Spinal cord (tissue), 10 donors: ENCODE results near the gene MICAL2. TPM values are rescaled to one million over a fixed set of nuclear protein-coding genes. Genes with fewer than 3 reads are reported as not detected.
A peak's percentile ranks its signal among the peaks of the same experiment; 100 is the strongest.

Source experiments
- DNase-seq, 6 donors: peaks; one replicate each; pipeline versions ENCODE4 v3.0.0 to v3.0.0-alpha.2; 2013 to 2015; ENCODE audit warnings: low spot score in 6 of 6, low read depth in 4 of 6
- H3K27ac ChIP-seq: one replicate; pipeline ENCODE4 v1.5.1; 2013; ENCODE audit warnings: low read depth, low read length, control low read depth
- H3K27me3 ChIP-seq: one replicate; pipeline ENCODE4 v1.6.1; 2013; ENCODE audit warnings: low read length; ENCODE audit not compliant: control insufficient read depth, insufficient read depth
- H3K36me3 ChIP-seq: one replicate; pipeline ENCODE4 v1.6.1; 2013; ENCODE audit warnings: low read length; ENCODE audit not compliant: control insufficient read depth, insufficient read depth
- H3K4me1 ChIP-seq: one replicate; pipeline ENCODE4 v1.6.1; 2013; ENCODE audit warnings: low read length; ENCODE audit not compliant: control insufficient read depth, insufficient read depth
- H3K4me3 ChIP-seq: one replicate; pipeline ENCODE4 v1.5.1; 2013; ENCODE audit warnings: low read depth, low read length, control low read depth
- H3K9me3 ChIP-seq: one replicate; pipeline ENCODE4 v1.6.1; 2013; ENCODE audit warnings: low read length; ENCODE audit not compliant: control insufficient read depth, insufficient read depth
- WGBS: methylation state at CpG from one replicate; pipeline ENCODE4 v1.1.5; 2013; ENCODE audit warnings: missing lambda C conversion rate; ENCODE audit not compliant: insufficient coverage; 5-methylcytosine and 5-hydroxymethylcytosine counted together
- polyA plus RNA-seq, 2 donors: library from polyadenylated mRNA; unstranded; fragments of 120-200 nt; gene quantifications; one replicate each; pipeline ENCODE4 v1.2.1, GENCODE V29; 2013; ENCODE audit not compliant: insufficient read length in 2 of 2
- total RNA-seq, 2 donors: library from RNA; depleted of rRNA in 1 of 2; stranded (reverse); fragments of 120-200 nt in 1 of 2; fragments of >200 nt in 1 of 2; gene quantifications; one replicate each; pipeline versions ENCODE4 v1.2.3 to v1.2.4, GENCODE V29; 2013 to 2014
- donor health status: healthy.

Gene MICAL2
- total and polyA plus RNA-seq, 4 donors = 15.8 to 57.0 (median 23.2) TPM

DNA sequence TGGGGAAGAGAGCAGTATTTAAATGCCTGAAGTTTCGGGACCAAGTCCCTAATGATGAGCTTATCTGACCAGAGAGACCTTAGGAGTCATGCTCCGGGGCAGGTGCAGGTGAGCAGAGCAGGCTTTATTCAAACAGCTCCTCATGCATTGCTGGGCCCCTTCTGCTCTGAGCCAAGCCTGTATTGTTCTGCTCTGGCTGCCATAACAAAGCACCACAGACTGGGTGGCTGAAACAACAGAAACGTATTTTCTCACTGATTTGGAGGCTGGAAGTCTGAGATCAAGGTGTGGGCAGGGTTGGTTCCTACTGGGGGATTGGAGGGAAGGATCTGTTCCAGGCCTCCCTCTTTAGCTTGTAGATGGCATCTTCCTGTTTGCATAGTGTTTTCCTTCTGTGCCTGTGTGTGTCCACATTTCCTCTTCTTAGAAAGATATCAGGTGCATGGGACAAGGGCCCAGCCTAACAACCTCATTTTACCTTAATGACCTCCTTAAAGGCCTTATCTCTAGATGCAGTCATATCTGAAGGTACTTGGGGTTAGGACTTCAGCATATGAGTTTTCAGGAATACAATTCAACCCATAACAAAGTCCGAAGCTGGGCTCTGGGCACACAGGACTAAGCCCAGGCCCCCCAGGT lies 169.9 kb downstream of the MICAL2 start:
- Histone ChIP-seq H3K4me1 (peaks cover 3% of the 10 kb centered on the region), H3K27me3 (peaks cover 4% of the 10 kb centered on the region), H3K27ac (no peak overlapping the region), H3K9me3 (no peaks in the 10 kb centered on the region), H3K36me3 (no peaks in the 10 kb centered on the region), H3K4me3 (no peak overlapping the region)
- WGBS = 75% methylated on average over 4 of the region's 4 CpGs
- DNase-seq = no peak

DNA sequence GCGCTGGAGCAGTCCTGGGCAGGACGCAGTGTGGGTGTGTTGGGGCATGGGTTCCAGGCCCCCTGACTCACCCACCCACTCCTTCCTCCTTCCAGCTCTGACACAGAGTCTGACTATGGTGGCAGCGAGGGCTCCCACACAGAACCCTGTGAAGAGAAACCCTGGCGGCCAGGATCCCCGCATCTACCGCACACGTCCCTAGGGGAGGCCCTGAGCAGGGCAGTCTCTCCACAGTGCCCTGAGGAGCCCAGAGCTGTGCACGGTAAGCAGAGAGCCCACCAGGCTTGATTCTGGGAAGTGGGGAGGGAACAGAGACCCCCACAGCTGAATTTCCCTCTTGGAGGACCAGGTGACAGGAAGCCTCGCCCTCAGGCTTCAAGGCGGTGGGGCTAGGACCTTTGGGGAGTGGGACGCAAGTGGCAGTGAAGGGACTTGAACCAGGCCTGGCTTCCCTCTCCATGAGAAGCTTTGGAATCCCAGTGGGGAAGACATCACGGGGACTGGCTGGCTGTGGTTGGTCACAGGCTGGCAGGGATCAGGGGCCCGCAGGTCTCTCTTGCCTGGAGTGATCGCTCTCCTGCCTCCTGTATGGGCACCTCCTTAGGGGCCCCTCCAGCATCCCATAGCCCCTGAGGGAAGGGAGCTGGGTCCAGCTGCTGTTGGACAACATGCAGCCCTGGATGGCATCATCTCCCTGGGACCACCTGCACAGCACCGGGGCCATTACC lies 170.6 kb downstream of the MICAL2 start:
- Histone ChIP-seq H3K27me3 (peaks cover 4% of the 10 kb centered on the region), H3K27ac (no peak overlapping the region), H3K4me1 (peaks cover 3% of the 10 kb centered on the region), H3K4me3 (no peak overlapping the region), H3K36me3 (no peaks in the 10 kb centered on the region), H3K9me3 (no peaks in the 10 kb centered on the region)
- DNase-seq = no peak
- WGBS = 89% methylated on average over 14 of the region's 15 CpGs

DNA sequence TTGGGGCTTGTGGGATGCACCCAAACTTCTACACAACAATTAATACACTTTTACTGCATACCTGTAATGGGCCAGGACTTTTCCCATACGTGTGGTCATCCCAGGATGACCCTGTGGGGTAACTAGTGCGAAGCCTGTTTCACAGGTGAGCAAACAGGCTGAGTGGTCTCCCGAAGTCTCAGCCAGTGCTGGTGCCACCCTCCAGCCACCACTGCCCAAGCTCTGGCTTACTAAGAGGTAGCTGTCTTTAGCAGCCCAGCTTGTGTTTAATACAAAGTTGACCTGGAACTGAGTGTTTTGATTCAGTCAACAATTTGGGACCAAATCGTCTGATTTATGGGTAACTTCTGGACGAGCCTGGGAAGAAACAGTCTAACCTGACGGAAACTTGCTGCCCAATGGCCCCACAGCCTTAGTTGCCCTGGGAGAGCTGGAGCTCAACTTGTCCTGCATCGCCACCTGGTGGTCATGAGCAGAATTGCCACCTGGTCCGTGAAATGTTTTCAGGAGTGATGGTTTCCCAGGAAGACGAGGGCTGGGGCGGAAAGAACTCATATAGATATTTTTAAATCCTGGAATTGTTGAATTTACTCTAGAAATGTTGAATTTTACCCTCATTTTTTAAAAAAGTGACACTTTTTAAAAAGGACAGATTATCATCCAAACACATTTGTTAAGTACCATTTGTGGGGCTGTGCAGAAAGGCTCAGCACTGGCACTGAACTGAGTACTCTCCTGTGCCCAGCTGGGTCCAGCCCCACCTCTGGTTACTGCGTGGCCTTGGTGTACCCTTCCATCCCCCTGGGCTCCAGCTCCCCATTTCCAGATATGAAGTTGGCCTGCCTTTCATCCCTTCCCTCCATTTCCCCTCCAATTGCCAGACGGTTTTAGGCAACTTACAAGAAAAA lies 171.4 kb downstream of the MICAL2 start:
- Histone ChIP-seq H3K9me3 (no peaks in the 10 kb centered on the region), H3K27ac (no peak overlapping the region), H3K36me3 (no peaks in the 10 kb centered on the region), H3K27me3 (peaks cover 4% of the 10 kb centered on the region), H3K4me3 (no peak overlapping the region), H3K4me1 (peaks cover 3% of the 10 kb centered on the region)
- WGBS = 36% methylated on average over 8 of the region's 12 CpGs
- peak; percentile 69 to 95 (median 80) for DNase-seq

DNA sequence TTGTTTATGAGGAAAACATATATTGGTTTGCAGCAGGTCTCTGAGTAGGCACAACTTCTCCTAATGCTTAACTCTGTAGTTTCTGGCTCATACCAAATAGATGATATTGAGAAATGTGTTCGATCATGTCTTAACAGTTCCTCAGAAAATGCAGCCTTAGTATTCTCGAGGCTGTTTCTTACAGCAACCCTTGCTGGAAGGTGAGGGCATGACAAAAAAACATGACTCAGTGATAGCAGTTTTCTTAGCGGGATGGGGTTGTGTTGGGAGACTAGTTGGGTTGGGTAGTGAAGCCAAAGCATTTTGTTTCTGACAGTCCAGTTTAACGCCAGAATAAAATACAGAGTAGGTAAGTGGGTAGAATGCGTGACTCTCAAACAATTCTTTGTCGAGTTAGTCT lies 172.3 kb downstream of the MICAL2 start:
- Histone ChIP-seq H3K4me1 (peaks cover 5% of the 10 kb centered on the region), H3K27me3 (peaks cover 4% of the 10 kb centered on the region), H3K4me3 (no peak overlapping the region), H3K27ac (no peak overlapping the region), H3K36me3 (no peaks in the 10 kb centered on the region), H3K9me3 (no peaks in the 10 kb centered on the region)
- no peak for DNase-seq
- WGBS = 92% methylated on average over 6 of the region's 6 CpGs

- peak in 2 of 6 donors; percentile 30 to 34 for DNase-seq
- no peaks in the 10 kb centered on the region for H3K36me3 ChIP-seq
- peaks cover 4% of the 10 kb centered on the region for H3K27me3 ChIP-seq
- no peak overlapping the region for H3K4me3 ChIP-seq
- H3K4me1 ChIP-seq = peaks cover 21% of the 10 kb centered on the region
- H3K27ac ChIP-seq = no peak overlapping the region
- WGBS = no CpG with 5 or more reads among the region's 4 CpGs
- H3K9me3 ChIP-seq = no peaks in the 10 kb centered on the region
These were observed 174.1 kb downstream of the MICAL2 start for GRCh38 chr11:12284316-12285050.

DNA sequence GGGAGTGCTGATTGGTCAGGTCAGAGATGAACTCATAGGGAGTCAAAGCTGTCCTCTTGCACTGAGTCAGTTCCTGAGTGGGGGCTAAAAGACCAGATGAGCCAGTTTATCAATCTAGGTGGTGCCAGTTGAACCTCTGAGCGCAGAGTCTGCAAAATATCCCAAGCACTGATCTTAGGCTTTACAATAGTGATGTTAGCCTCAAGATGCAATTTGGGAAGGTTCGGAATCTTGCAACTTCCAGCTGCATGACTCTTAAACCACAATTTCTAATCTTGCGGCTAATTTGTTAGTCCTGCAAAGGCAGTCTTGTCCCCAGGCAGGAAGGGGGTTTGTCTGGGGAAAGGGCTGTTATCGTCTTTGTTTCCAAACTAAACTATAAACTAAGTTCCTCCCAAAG lies 174.7 kb downstream of the MICAL2 start:
- Histone ChIP-seq H3K4me1 (peaks cover 21% of the 10 kb centered on the region), H3K27ac (no peak overlapping the region), H3K9me3 (no peaks in the 10 kb centered on the region), H3K36me3 (no peaks in the 10 kb centered on the region), H3K4me3 (no peak overlapping the region), H3K27me3 (peaks cover 4% of the 10 kb centered on the region)
- no peak for DNase-seq
- WGBS = 84% methylated on average over 2 of the region's 4 CpGs

DNA sequence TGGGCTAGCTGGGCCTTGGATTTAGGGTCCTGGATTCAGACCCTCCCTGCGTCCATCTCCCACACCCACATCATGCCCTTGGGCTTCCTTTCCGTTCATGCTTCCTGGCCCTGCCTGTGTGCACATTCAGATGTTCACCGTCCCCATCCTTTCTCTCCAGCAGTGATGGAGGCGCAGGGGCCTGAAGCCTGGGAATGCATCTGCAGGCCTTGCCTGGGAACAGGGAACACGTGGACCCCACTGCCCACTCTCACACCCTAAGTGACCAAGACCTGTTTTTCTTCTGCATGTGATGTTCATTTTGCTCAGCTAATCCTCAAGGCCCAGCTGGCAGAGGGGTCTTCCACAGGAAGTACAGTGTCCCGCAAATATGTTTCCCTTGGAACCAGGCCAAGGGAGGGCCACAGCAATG lies 175.4 kb downstream of the MICAL2 start:
- no peaks in the 10 kb centered on the region for H3K9me3 ChIP-seq
- H3K36me3 ChIP-seq = no peaks in the 10 kb centered on the region
- WGBS = 75% methylated on average over 6 of the region's 6 CpGs
- H3K4me3 ChIP-seq = no peak overlapping the region
- H3K27me3 ChIP-seq = peaks cover 4% of the 10 kb centered on the region
- no peak for DNase-seq
- H3K4me1 ChIP-seq = peaks cover 21% of the 10 kb centered on the region
- no peak overlapping the region for H3K27ac ChIP-seq

- Histone ChIP-seq H3K9me3 (no peaks in the 10 kb centered on the region), H3K4me1 (peaks cover 19% of the 10 kb centered on the region), H3K4me3 (no peak overlapping the region), H3K27ac (no peak overlapping the region), H3K27me3 (peaks cover 4% of the 10 kb centered on the region), H3K36me3 (no peaks in the 10 kb centered on the region)
- no peak for DNase-seq
- WGBS = 100% methylated on average over 3 of the region's 6 CpGs
These were observed 176.2 kb downstream of the MICAL2 start for GRCh38 chr11:12286606-12287005.

DNA sequence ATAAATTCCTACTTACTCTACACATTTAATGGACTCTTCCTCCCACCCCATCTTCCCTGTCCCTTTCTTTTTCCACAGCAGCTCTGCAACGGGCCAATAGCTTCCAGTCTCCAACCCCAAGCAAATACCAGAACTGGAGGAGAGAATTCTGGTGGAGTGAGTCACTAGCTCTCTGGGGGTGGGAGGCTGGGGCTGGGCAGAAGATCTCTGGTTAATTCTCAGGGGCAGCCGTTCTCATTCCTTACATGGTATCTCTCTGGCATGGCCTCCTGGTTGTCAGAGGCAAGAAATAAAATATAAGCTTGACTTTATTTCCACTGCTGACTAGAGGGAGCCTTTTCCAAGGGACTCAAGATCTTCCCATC lies 176.6 kb downstream of the MICAL2 start:
- H3K4me3 ChIP-seq = no peak overlapping the region
- H3K27ac ChIP-seq = no peak overlapping the region
- peaks cover 3% of the 10 kb centered on the region for H3K27me3 ChIP-seq
- H3K9me3 ChIP-seq = no peaks in the 10 kb centered on the region
- DNase-seq = no peak
- no CpG with 5 or more reads among the region's 2 CpGs for WGBS
- no peaks in the 10 kb centered on the region for H3K36me3 ChIP-seq
- peaks cover 18% of the 10 kb centered on the region for H3K4me1 ChIP-seq
